Mesodermal cell (in vitro differentiated cells): ENCODE results near the gene MAGEA1. TPM values are rescaled to one million over a fixed set of nuclear protein-coding genes. Genes with fewer than 3 reads are reported as not detected.
"Not testable (repeated sequence)": the region's sequence is repeated elsewhere in the genome, so short reads cannot be mapped to it uniquely, and the experiment has no call there.

ENCODE experiments used
- H3K27ac ChIP-seq: 2 replicates; pipeline ENCODE4 v1.7.0; 2013; ENCODE audit warnings: mild to moderate bottlenecking, low read depth, low read length, moderate library complexity; ENCODE audit not compliant: severe bottlenecking
- H3K36me3 ChIP-seq: 2 replicates; pipeline ENCODE4 v1.7.1; 2013; ENCODE audit warnings: mild to moderate bottlenecking, low read length, moderate library complexity; ENCODE audit not compliant: control insufficient read depth, insufficient read depth
- H3K4me1 ChIP-seq: one replicate; pipeline ENCODE4 v1.7.1; 2013; ENCODE audit warnings: mild to moderate bottlenecking, low read length; ENCODE audit not compliant: insufficient read depth, control insufficient read depth, poor library complexity, severe bottlenecking
- H3K4me3 ChIP-seq: 2 replicates; pipeline ENCODE4 v1.7.0; 2013; ENCODE audit warnings: low read length, control low read depth, mild to moderate bottlenecking; ENCODE audit not compliant: insufficient read depth, poor library complexity, severe bottlenecking; ENCODE audit errors: extremely low read depth
- H3K9me3 ChIP-seq: 2 replicates; pipeline ENCODE4 v1.7.1; 2013; ENCODE audit warnings: mild to moderate bottlenecking, low read length, moderate library complexity; ENCODE audit not compliant: control insufficient read depth
- WGBS, 2 experiments: methylation state at CpG; one replicate each; pipeline ENCODE4 v1.1.5; 2013; ENCODE audit warnings: missing lambda C conversion rate in 2 of 2; ENCODE audit not compliant: insufficient coverage in 2 of 2; 5-methylcytosine and 5-hydroxymethylcytosine counted together
- polyA plus RNA-seq, 2 experiments: library from polyadenylated mRNA; stranded (reverse); fragments of 50-300 nt; gene quantifications; one replicate each; pipeline ENCODE4 v1.2.3, GENCODE V29; 2013

Gene MAGEA1, protein sequence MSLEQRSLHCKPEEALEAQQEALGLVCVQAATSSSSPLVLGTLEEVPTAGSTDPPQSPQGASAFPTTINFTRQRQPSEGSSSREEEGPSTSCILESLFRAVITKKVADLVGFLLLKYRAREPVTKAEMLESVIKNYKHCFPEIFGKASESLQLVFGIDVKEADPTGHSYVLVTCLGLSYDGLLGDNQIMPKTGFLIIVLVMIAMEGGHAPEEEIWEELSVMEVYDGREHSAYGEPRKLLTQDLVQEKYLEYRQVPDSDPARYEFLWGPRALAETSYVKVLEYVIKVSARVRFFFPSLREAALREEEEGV
- polyA plus RNA-seq (2013, experiment 1 of 2) = not detected
- polyA plus RNA-seq (2013, experiment 2 of 2) = not detected

- Histone ChIP-seq H3K9me3 (no peaks in the 10 kb centered on the region), H3K27ac (no peak within 1 kb of the TSS)
Measured at GRCh38 chrX:153179131-153179530, at the start of gene MAGEA1. MAGEA1 (plus strand) TSS chrX:153179284; CDS start chrX:153182390, 3,106 bp downstream.

DNA sequence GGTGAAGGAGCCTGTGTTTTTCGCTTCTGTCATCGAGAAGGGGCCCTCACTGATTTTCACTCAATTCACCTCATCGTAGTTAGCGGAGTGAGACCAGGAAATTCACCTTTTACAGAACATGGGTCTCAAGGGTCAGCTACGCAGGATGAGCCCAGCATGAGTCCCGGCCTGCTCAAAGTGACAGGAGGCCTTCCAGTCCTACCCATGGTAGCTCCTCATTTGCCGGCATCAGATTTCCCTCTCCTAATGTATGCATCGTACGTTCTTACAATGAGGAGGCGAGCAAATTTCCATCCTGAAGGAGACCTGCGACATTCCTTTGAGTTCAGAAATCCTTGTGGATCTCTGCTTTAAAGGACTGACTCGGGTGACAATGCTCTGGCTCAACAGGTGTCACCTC, 46.2 kb upstream of the MAGEA1 start:
- not testable (repeated sequence) for H3K9me3 ChIP-seq, H3K4me1 ChIP-seq, H3K4me3 ChIP-seq, H3K27ac ChIP-seq, H3K36me3 ChIP-seq
- no CpG with 5 or more reads among the region's 12 CpGs for WGBS, 2 experiments

More at GRCh38 chrX:153179131-153179530, at the start of gene MAGEA1:
- Histone ChIP-seq H3K4me1 (no peaks in the 10 kb centered on the region), H3K36me3 (no peaks in the 10 kb centered on the region), H3K4me3 (no peak within 1 kb of the TSS)
- WGBS, 2 experiments = 97 to 100% methylated on average over 5 to 6 of the region's 19 CpGs

- not testable (repeated sequence) for H3K4me3 ChIP-seq, H3K9me3 ChIP-seq, H3K27ac ChIP-seq, H3K36me3 ChIP-seq, H3K4me1 ChIP-seq
- WGBS, 2 experiments = no CpG with 5 or more reads among the region's 4 CpGs
Measured at GRCh38 chrX:153139074-153139473, 40.0 kb upstream of the MAGEA1 start.

DNA sequence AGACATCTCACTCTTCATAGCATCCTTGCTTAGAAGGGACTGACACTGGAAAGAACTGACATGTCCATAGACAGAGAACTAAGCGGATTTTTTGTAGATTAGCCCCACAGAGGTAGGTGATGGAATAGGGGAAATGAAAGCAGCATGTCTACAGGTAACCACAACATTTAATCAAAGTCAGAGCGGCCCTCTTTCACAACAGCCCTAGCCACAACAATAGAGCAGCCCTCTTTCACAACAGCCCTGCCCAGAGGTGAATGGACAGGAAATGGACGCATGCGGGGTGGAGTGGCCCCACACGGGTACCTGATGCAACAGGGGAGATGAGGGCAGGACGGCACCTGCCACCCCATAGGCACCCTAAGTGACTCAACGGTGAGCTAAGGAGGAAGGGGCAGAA, 32.8 kb upstream of the MAGEA1 start:
- WGBS, 2 experiments = no CpG with 5 or more reads among the region's 7 CpGs
- not testable (repeated sequence) for H3K4me1 ChIP-seq, H3K4me3 ChIP-seq, H3K9me3 ChIP-seq, H3K27ac ChIP-seq, H3K36me3 ChIP-seq

DNA sequence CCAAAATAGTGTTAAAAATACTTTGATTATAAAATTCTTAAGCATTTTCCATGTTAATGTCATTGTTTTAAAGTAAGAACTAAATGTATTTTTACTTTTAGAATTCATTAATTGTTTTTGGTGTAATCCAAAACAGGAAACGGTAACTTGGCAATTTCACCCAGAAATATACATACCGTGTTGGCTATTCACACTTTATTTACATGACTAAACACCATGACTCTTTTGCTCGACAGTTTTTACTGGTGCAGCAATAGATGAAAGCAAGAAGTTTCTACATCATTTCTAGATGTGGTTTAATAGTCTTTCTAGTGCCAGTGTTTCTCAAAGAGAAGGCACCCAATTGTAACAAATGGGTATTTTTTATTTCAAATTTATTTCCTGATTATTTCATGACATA, 25.6 kb upstream of the MAGEA1 start:
- WGBS, 2 experiments = no CpG with 5 or more reads among the region's 3 CpGs
- H3K36me3 ChIP-seq = no peaks in the 10 kb centered on the region
- no peaks in the 10 kb centered on the region for H3K9me3 ChIP-seq
- H3K4me3 ChIP-seq = no peak overlapping the region
- no peaks in the 10 kb centered on the region for H3K4me1 ChIP-seq
- no peak overlapping the region for H3K27ac ChIP-seq

DNA sequence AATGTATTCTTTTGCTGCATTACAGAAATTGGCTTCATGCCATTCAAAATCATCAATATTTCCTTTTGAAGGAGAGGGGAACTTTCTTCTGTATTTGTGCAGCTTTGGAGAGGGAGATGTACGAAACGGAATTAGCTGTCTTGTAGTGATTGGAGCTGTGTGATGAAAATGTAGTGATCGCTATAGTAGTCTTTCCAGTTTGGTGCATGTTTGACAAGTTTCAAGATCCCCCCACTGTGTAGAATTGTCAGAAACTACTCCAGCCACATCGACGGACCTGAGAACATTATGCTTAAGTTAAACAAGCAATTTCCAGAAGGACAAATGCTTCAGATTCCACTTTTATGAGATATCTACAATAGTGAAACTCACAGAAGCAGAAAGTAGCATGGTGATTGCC, 21.6 kb upstream of the MAGEA1 start:
- no peaks in the 10 kb centered on the region for H3K9me3 ChIP-seq
- H3K4me3 ChIP-seq = no peak overlapping the region
- no peaks in the 10 kb centered on the region for H3K4me1 ChIP-seq
- H3K27ac ChIP-seq = no peak overlapping the region
- H3K36me3 ChIP-seq = no peaks in the 10 kb centered on the region
- no CpG with 5 or more reads among the region's 5 CpGs for WGBS, 2 experiments

DNA sequence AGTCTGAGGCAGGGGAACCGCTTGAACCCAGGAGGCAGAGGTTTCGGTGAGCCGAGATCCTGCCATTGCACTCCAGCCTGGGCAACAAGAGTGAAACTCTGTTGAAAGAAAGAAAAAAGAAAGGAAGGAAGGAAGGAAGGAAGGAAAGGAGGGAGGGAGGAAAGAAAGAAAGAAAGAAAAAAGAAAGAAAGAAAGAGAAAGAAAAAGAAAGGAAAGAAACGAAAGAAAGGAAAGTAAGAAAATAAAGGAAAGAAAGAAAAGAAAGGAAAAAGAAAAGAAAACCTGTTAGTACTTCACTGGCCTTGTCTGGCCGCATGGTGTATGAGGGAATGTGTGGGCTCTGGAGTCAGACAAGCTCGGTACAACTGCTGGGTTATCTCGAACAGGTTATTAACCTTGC, 20.8 kb upstream of the MAGEA1 start:
- H3K4me3 ChIP-seq = no peak overlapping the region
- no peaks in the 10 kb centered on the region for H3K4me1 ChIP-seq
- H3K9me3 ChIP-seq = no peaks in the 10 kb centered on the region
- WGBS, 2 experiments = 92 to 94% methylated on average over 2 to 5 of the region's 7 CpGs
- H3K36me3 ChIP-seq = no peaks in the 10 kb centered on the region
- H3K27ac ChIP-seq = no peak overlapping the region

DNA sequence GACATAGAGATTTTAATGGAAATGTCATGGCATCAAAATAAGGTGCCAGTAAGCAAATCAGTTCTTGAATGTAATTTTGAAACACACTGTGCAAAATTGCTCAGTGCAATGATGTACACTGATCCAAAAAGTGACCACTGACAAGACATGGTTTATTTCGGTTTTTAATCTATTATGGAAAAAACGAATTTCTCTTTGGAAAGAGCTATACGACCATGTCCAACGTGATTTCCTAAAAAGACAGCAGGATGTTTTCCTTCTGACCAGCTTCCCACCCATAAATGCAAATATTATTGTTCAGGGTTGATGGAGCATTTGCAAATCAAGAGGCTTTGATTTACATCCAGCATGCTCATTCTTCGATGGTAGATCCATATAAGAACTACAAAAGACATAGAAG, 17.1 kb upstream of the MAGEA1 start:
- Histone ChIP-seq H3K4me1 (no peaks in the 10 kb centered on the region), H3K27ac (no peak overlapping the region), H3K9me3 (no peaks in the 10 kb centered on the region), H3K36me3 (no peaks in the 10 kb centered on the region), H3K4me3 (no peak overlapping the region)
- 100% methylated on average over 1 of the region's 5 CpGs; no CpG with 5 or more reads in 1 of the 2 experiments for WGBS, 2 experiments

DNA sequence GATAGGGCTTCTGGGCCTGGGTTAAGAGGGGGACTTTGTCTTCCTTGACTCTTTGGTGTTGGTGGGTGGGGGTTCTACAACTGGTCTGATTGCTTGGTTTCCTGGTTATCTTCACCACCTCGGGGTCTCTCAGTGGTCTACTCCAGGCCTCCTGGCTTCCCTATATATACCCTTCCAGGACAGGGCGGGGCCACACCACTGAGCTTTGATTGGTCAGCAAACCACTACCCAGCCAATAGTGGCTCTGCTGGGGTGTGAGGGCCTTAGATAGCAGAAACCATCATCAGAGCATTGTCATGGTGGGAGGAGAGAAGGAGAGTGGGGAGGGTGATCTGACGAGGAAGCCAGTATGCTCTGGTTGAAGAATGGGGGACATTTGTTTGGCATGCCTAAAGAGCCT, 14.4 kb upstream of the MAGEA1 start:
- WGBS, 2 experiments = 100% methylated on average over 1 of the region's 3 CpGs; no CpG with 5 or more reads in 1 of the 2 experiments
- Histone ChIP-seq H3K4me1 (no peaks in the 10 kb centered on the region), H3K4me3 (no peak overlapping the region), H3K36me3 (no peaks in the 10 kb centered on the region), H3K27ac (no peak overlapping the region), H3K9me3 (no peaks in the 10 kb centered on the region)

GRCh38 chrX:153168423-153168822, 10.7 kb upstream of the MAGEA1 start:
- no CpG with 5 or more reads among the region's 4 CpGs for WGBS, 2 experiments
- H3K9me3 ChIP-seq, H3K36me3 ChIP-seq, H3K4me1 ChIP-seq, H3K4me3 ChIP-seq, H3K27ac ChIP-seq: not testable (repeated sequence)

GRCh38 chrX:153181822-153182221, 2.7 kb downstream of the MAGEA1 start:
- no peaks in the 10 kb centered on the region for H3K36me3 ChIP-seq
- no peaks in the 10 kb centered on the region for H3K9me3 ChIP-seq
- no peak overlapping the region for H3K27ac ChIP-seq
- 94 to 95% methylated on average over 2 to 3 of the region's 4 CpGs for WGBS, 2 experiments
- H3K4me1 ChIP-seq = no peaks in the 10 kb centered on the region
- H3K4me3 ChIP-seq = no peak overlapping the region
